ENCODE results near the gene KCTD16. TPM values are rescaled to one million over a fixed set of nuclear protein-coding genes. Genes with fewer than 3 reads are reported as not detected.

KCTD16 gene
- total and polyA plus RNA-seq, 4 donors: 5.1 to 30.8 (median 7.3) TPM

GRCh38 chr5:144227363-144227999, 56.8 kb downstream of the KCTD16 start:
- 87% methylated on average over 2 of the region's 2 CpGs for WGBS (ENCODE audit: insufficient coverage)
- H3K27me3 ChIP-seq (ENCODE audit: control insufficient read depth, insufficient read depth, low read length): no peaks in the 10 kb centered on the region
- no peaks in the 10 kb centered on the region for H3K36me3 ChIP-seq (ENCODE audit: control insufficient read depth, insufficient read depth, low read length)
- no peaks in the 10 kb centered on the region for H3K4me1 ChIP-seq (ENCODE audit: control insufficient read depth, insufficient read depth, low read length)
- H3K4me3 ChIP-seq (ENCODE audit: low read depth, low read length): no peak overlapping the region
- H3K27ac ChIP-seq (ENCODE audit: low read depth, low read length): no peak overlapping the region
- no peaks in the 10 kb centered on the region for H3K9me3 ChIP-seq (ENCODE audit: control insufficient read depth, insufficient read depth, low read length)
- no peak for DNase-seq (ENCODE audit: low read depth in 4 of 6, low spot score in 6 of 6)

- DNase-seq (ENCODE audit: low read depth in 4 of 6, low spot score in 6 of 6): no peak
- no peaks in the 10 kb centered on the region for H3K4me1 ChIP-seq (ENCODE audit: control insufficient read depth, insufficient read depth, low read length)
- 73% methylated on average over 1 of the region's 4 CpGs for WGBS (ENCODE audit: insufficient coverage)
Measured at GRCh38 chr5:144230806-144231205, 60.1 kb downstream of the KCTD16 start.

DNA sequence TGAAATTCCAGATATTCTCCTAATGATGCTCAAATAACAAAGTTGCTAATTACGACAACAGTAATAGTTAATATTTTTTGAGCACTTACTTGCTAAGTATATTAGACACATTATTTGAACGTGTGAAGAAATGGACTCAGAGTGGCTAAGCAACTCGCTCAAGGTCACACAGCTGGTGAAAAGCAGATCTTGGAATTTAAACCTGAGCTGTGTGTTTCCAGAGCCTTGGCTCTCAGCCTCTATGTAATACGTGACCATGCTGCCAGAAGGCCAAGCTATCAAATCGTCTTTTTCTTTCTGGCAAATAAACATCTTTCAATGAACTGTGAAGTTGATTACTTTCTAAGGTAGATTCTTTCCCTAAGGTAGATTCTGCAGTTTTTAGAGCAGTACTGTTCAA, 61.6 kb downstream of the KCTD16 start:
- Histone ChIP-seq H3K36me3 (ENCODE audit: control insufficient read depth, insufficient read depth, low read length) (no peaks in the 10 kb centered on the region), H3K27me3 (ENCODE audit: control insufficient read depth, insufficient read depth, low read length) (no peaks in the 10 kb centered on the region), H3K4me3 (ENCODE audit: low read depth, low read length) (no peak overlapping the region), H3K4me1 (ENCODE audit: control insufficient read depth, insufficient read depth, low read length) (no peaks in the 10 kb centered on the region), H3K27ac (ENCODE audit: low read depth, low read length) (no peak overlapping the region), H3K9me3 (ENCODE audit: control insufficient read depth, insufficient read depth, low read length) (no peaks in the 10 kb centered on the region)
- 100% methylated on average over 2 of the region's 5 CpGs for WGBS (ENCODE audit: insufficient coverage)
- DNase-seq (ENCODE audit: low read depth in 4 of 6, low spot score in 6 of 6): no peak

More at GRCh38 chr5:144230806-144231205, 60.1 kb downstream of the KCTD16 start:
- Histone ChIP-seq H3K9me3 (ENCODE audit: control insufficient read depth, insufficient read depth, low read length) (no peaks in the 10 kb centered on the region), H3K27ac (ENCODE audit: low read depth, low read length) (no peak overlapping the region), H3K27me3 (ENCODE audit: control insufficient read depth, insufficient read depth, low read length) (no peaks in the 10 kb centered on the region), H3K36me3 (ENCODE audit: control insufficient read depth, insufficient read depth, low read length) (no peaks in the 10 kb centered on the region), H3K4me3 (ENCODE audit: low read depth, low read length) (no peak overlapping the region)

DNA sequence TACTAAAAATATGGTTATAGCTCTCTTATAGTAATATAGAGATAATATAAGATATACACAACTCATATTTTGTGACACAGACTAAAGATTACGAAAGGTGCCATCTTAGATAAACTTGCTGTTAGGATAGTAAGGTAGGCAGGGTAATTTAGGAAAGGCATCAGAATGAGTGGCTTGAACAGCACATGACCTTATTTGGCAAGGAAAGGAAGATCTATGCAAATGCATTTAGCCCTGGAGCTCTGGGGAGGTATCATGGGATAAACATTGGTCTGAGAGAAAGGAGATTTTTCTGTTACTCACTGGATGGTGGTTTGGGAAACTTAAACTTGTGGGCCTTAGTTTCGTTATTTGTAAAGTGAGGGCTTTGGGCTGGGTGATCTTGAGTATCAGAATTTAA, 65.8 kb downstream of the KCTD16 start:
- no peak for DNase-seq (ENCODE audit: low read depth in 4 of 6, low spot score in 6 of 6)
- 100% methylated on average over 1 of the region's 2 CpGs for WGBS (ENCODE audit: insufficient coverage)
- H3K36me3 ChIP-seq (ENCODE audit: control insufficient read depth, insufficient read depth, low read length): no peaks in the 10 kb centered on the region
- no peak overlapping the region for H3K4me3 ChIP-seq (ENCODE audit: low read depth, low read length)
- H3K4me1 ChIP-seq (ENCODE audit: control insufficient read depth, insufficient read depth, low read length): no peaks in the 10 kb centered on the region
- no peaks in the 10 kb centered on the region for H3K9me3 ChIP-seq (ENCODE audit: control insufficient read depth, insufficient read depth, low read length)
- H3K27me3 ChIP-seq (ENCODE audit: control insufficient read depth, insufficient read depth, low read length): no peaks in the 10 kb centered on the region
- H3K27ac ChIP-seq (ENCODE audit: low read depth, low read length): no peak overlapping the region

GRCh38 chr5:144237851-144238250, 67.2 kb downstream of the KCTD16 start:
- Histone ChIP-seq H3K4me3 (ENCODE audit: low read depth, low read length) (no peak overlapping the region), H3K9me3 (ENCODE audit: control insufficient read depth, insufficient read depth, low read length) (no peaks in the 10 kb centered on the region), H3K27ac (ENCODE audit: low read depth, low read length) (no peak overlapping the region), H3K36me3 (ENCODE audit: control insufficient read depth, insufficient read depth, low read length) (no peaks in the 10 kb centered on the region), H3K27me3 (ENCODE audit: control insufficient read depth, insufficient read depth, low read length) (no peaks in the 10 kb centered on the region), H3K4me1 (ENCODE audit: control insufficient read depth, insufficient read depth, low read length) (no peaks in the 10 kb centered on the region)
- WGBS (ENCODE audit: insufficient coverage): 54% methylated on average over 2 of the region's 2 CpGs
- peak in 1 of 6 donors; percentile 36 for DNase-seq (ENCODE audit: low read depth in 4 of 6, low spot score in 6 of 6)

DNA sequence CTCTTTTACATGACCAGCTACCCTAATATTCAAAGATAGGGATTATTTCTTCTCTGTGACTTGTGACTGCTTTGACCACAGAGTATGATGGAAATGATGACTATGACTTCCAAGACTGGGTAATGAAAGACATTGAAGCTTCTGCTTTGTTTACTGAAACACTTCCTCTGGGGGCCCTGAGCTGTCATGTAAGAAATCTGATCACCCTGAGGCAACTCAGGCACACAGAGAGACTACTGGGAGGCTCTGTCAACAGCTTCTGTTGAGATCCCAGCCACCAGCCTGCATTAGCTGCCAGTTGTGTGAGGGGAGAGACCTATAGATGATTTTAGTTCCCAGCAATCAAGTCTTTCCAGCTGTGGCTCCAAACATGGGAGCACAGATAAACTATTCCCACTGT, 76.5 kb downstream of the KCTD16 start:
- DNase-seq (ENCODE audit: low read depth in 4 of 6, low spot score in 6 of 6): no peak
- no peaks in the 10 kb centered on the region for H3K27me3 ChIP-seq (ENCODE audit: control insufficient read depth, insufficient read depth, low read length)
- H3K9me3 ChIP-seq (ENCODE audit: control insufficient read depth, insufficient read depth, low read length): no peaks in the 10 kb centered on the region
- no peaks in the 10 kb centered on the region for H3K36me3 ChIP-seq (ENCODE audit: control insufficient read depth, insufficient read depth, low read length)
- no peak overlapping the region for H3K4me3 ChIP-seq (ENCODE audit: low read depth, low read length)
- no peaks in the 10 kb centered on the region for H3K4me1 ChIP-seq (ENCODE audit: control insufficient read depth, insufficient read depth, low read length)
- no peak overlapping the region for H3K27ac ChIP-seq (ENCODE audit: low read depth, low read length)

- H3K27ac ChIP-seq (ENCODE audit: low read depth, low read length): no peak overlapping the region
- H3K4me3 ChIP-seq (ENCODE audit: low read depth, low read length): no peak overlapping the region
- no peaks in the 10 kb centered on the region for H3K9me3 ChIP-seq (ENCODE audit: control insufficient read depth, insufficient read depth, low read length)
- no peaks in the 10 kb centered on the region for H3K36me3 ChIP-seq (ENCODE audit: control insufficient read depth, insufficient read depth, low read length)
- no peaks in the 10 kb centered on the region for H3K4me1 ChIP-seq (ENCODE audit: control insufficient read depth, insufficient read depth, low read length)
- no peak for DNase-seq (ENCODE audit: low read depth in 4 of 6, low spot score in 6 of 6)
- WGBS (ENCODE audit: insufficient coverage): 89% methylated on average over 2 of the region's 2 CpGs
- H3K27me3 ChIP-seq (ENCODE audit: control insufficient read depth, insufficient read depth, low read length): no peaks in the 10 kb centered on the region
Measured at GRCh38 chr5:144248015-144248414, 77.3 kb downstream of the KCTD16 start.

DNA sequence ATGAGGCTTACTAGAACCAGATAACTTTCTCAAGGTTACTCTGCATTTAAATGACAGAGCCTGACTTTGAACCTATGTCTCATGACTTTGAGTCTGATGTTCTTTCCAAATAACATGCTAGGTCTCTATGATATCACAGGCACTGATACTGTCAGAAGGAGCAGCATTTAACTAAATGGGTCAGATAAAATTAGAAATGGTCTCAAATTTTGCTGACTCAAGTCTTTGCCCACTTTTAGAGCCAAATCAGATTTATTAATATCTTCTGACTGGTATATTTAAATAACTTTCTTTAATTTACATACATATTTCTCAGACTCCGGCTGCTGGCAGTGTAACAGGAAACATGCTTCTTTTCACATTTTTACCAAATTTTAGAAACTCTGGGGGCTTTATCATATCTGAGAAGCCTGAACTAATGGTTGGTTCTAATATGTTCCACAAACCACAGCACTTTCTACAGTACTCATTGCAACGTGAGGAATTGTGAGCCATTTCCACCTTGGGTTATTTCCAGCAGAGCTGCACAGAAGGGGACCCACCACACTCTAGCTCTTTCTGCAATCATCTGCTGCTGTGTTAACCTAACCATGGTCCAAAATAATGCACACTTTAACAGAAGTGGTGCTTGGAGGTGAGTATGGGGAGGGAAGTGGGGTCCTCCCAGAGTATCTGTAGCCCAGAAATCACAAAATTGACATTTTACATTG, 79.2 kb downstream of the KCTD16 start:
- H3K27ac ChIP-seq (ENCODE audit: low read depth, low read length): no peak overlapping the region
- no peaks in the 10 kb centered on the region for H3K27me3 ChIP-seq (ENCODE audit: control insufficient read depth, insufficient read depth, low read length)
- peak in 2 of 6 donors; percentile 27 to 29 for DNase-seq (ENCODE audit: low read depth in 4 of 6, low spot score in 6 of 6)
- WGBS (ENCODE audit: insufficient coverage): 44% methylated on average over 1 of the region's 2 CpGs
- H3K4me1 ChIP-seq (ENCODE audit: control insufficient read depth, insufficient read depth, low read length): no peaks in the 10 kb centered on the region
- H3K4me3 ChIP-seq (ENCODE audit: low read depth, low read length): no peak overlapping the region
- H3K9me3 ChIP-seq (ENCODE audit: control insufficient read depth, insufficient read depth, low read length): no peaks in the 10 kb centered on the region
- H3K36me3 ChIP-seq (ENCODE audit: control insufficient read depth, insufficient read depth, low read length): no peaks in the 10 kb centered on the region

GRCh38 chr5:144254552-144254951, 83.9 kb downstream of the KCTD16 start:
- WGBS (ENCODE audit: insufficient coverage): no CpG with 5 or more reads among the region's 2 CpGs
- H3K4me3 ChIP-seq (ENCODE audit: low read depth, low read length): no peak overlapping the region
- no peak for DNase-seq (ENCODE audit: low read depth in 4 of 6, low spot score in 6 of 6)
- no peaks in the 10 kb centered on the region for H3K36me3 ChIP-seq (ENCODE audit: control insufficient read depth, insufficient read depth, low read length)
- H3K27ac ChIP-seq (ENCODE audit: low read depth, low read length): no peak overlapping the region
- H3K9me3 ChIP-seq (ENCODE audit: control insufficient read depth, insufficient read depth, low read length): no peaks in the 10 kb centered on the region
- H3K27me3 ChIP-seq (ENCODE audit: control insufficient read depth, insufficient read depth, low read length): no peaks in the 10 kb centered on the region
- H3K4me1 ChIP-seq (ENCODE audit: control insufficient read depth, insufficient read depth, low read length): no peaks in the 10 kb centered on the region

DNA sequence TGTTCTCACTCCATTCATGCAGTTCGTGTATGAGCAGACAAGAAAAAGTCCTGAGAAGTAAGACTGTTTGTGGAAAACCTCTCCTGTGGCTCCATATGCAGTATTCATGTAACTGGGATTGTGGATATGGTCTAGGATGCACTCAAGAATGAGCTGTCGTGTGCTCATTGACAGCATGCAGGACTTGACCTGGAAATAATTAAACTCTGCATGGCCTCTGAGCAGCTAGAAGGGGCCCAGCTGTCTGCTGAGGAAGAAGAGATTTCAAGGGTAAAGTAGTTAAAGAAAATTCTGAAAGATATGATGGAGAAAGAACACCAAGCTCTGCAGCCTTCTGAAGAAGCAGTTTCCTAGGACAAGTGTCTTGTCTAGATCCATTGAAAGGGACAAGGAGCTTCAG, 89.4 kb downstream of the KCTD16 start:
- Histone ChIP-seq H3K27me3 (ENCODE audit: control insufficient read depth, insufficient read depth, low read length) (no peaks in the 10 kb centered on the region), H3K9me3 (ENCODE audit: control insufficient read depth, insufficient read depth, low read length) (no peaks in the 10 kb centered on the region), H3K36me3 (ENCODE audit: control insufficient read depth, insufficient read depth, low read length) (no peaks in the 10 kb centered on the region), H3K27ac (ENCODE audit: low read depth, low read length) (no peak overlapping the region), H3K4me1 (ENCODE audit: control insufficient read depth, insufficient read depth, low read length) (no peaks in the 10 kb centered on the region), H3K4me3 (ENCODE audit: low read depth, low read length) (no peak overlapping the region)
- WGBS (ENCODE audit: insufficient coverage): 59% methylated on average over 2 of the region's 2 CpGs
- DNase-seq (ENCODE audit: low read depth in 4 of 6, low spot score in 6 of 6): no peak

All from spinal cord (tissue), 10 donors.